CD4-positive, alpha-beta T cell treated with Interleukin-17A for 4 hours (primary cell): ENCODE measurements around the gene NTN5.

Experiments used
- DNase-seq: peaks from one replicate; pipeline ENCODE4 v3.0.0-alpha.2; 2020; ENCODE audit warnings: mixed read lengths

NTN5 gene

GRCh38 chr19:48611872-48612271 lies 60.9 kb downstream of the NTN5 start:
- no peak for DNase-seq
